Endothelial cell of umbilical vein (primary cell): ENCODE measurements around the gene ASPM. TPM values are rescaled to one million over a fixed set of nuclear protein-coding genes. Genes with fewer than 3 reads are reported as not detected.

Experiments
- BruUV-seq: library from RNA; stranded (reverse); fragments of 400-500 nt; replicated peaks from 2 replicates; lab custom pipeline; 2021; lab: Mats Ljungman, UMichigan
- CTCF ChIA-PET: fragments of 300-600, 350-600 bp; sonication (Branson Sonifier 250); formaldehyde crosslinking; loops from one replicate; lab custom pipeline; 2021; ENCODE audit warnings: antibody characterized with exemption, inconsistent platforms; lab: Charles Lee
- POLR2A ChIA-PET: fragments of 300-600, 350-600 bp; sonication (Branson Sonifier 250); formaldehyde crosslinking; loops from one replicate; lab custom pipeline; 2021; ENCODE audit warnings: antibody characterized with exemption, inconsistent platforms; lab: Charles Lee
- DNase-seq: peaks from one replicate; pipeline ENCODE4 v3.0.0-alpha.2; 2011; ENCODE audit warnings: low read depth, low spot score
- FAIRE-seq: peaks from 2 replicates; lab custom pipeline; 2011; peaks lifted over from hg19 to GRCh38; lab: Jason Lieb, UNC
- H2AFZ ChIP-seq: 2 replicates; pipeline ENCODE4 v1.6.0; 2012; ENCODE audit warnings: low read depth, low read length, control low read depth, inconsistent platforms
- H3K27ac ChIP-seq: 2 replicates; pipeline ENCODE4 v1.5.1; 2011; ENCODE audit warnings: low read depth, mild to moderate bottlenecking, control low read depth, low read length, moderate library complexity; ENCODE audit not compliant: insufficient read depth
- H3K27me3 ChIP-seq, 2 experiments: 2 replicates each; pipeline versions ENCODE4 v1.6.0 to v1.6.1; 2011; ENCODE audit warnings: low read length in 2 of 2, mixed read lengths in 1 of 2; ENCODE audit not compliant: control insufficient read depth in 2 of 2, insufficient read depth in 2 of 2
- H3K36me3 ChIP-seq, 2 experiments: 2 replicates in 1 of 2; 3 replicates in 1 of 2; pipeline ENCODE4 v1.5.1; 2011; ENCODE audit warnings: low read length in 2 of 2, mild to moderate bottlenecking in 1 of 2, moderate library complexity in 1 of 2; ENCODE audit not compliant: control insufficient read depth in 2 of 2, insufficient read depth in 2 of 2; ENCODE audit errors: extremely low read depth in 1 of 2
- H3K4me1 ChIP-seq: 3 replicates; pipeline ENCODE4 v1.5.1; 2011; ENCODE audit warnings: mild to moderate bottlenecking, low read length; ENCODE audit not compliant: control insufficient read depth, insufficient read depth; ENCODE audit errors: extremely low read depth
- H3K4me2 ChIP-seq: 2 replicates; pipeline ENCODE4 v1.6.1; 2011; ENCODE audit warnings: low read length, control low read depth, mixed read lengths; ENCODE audit not compliant: insufficient read depth
- H3K4me3 ChIP-seq, 3 experiments: fragments of 200-600 bp in 1 of 3; sonication (generic), shearing (Covaris generic) in 1 of 3; replicated peaks in 1 of 3; 2 replicates each; pipeline ENCODE4 v1.5.1; 2011 to 2016; ENCODE audit warnings: control low read depth in 3 of 3, low read length in 3 of 3, mild to moderate bottlenecking in 2 of 3, inconsistent platforms in 1 of 3, low read depth in 1 of 3, moderate library complexity in 1 of 3; ENCODE audit not compliant: insufficient read depth in 1 of 3
- H3K79me2 ChIP-seq: 2 replicates; pipeline ENCODE4 v1.6.0; 2012; ENCODE audit warnings: low read length, inconsistent platforms; ENCODE audit not compliant: control insufficient read depth, insufficient read depth
- H3K9ac ChIP-seq: replicated peaks from 2 replicates; pipeline ENCODE3; 2011; ENCODE audit warnings: low read length, control low read depth; ENCODE audit not compliant: insufficient read depth; ENCODE audit errors: extremely low read depth
- H3K9me1 ChIP-seq: replicated peaks from 3 replicates; pipeline ENCODE4 v1.6.0; 2011; ENCODE audit warnings: mild to moderate bottlenecking, low read length; ENCODE audit not compliant: control insufficient read depth, insufficient read depth; ENCODE audit errors: extremely low read depth
- H3K9me3 ChIP-seq: replicated peaks from 2 replicates; pipeline ENCODE4 v1.5.1; 2012; ENCODE audit warnings: low read length, inconsistent platforms; ENCODE audit not compliant: control insufficient read depth, insufficient read depth
- H4K20me1 ChIP-seq: replicated peaks from 2 replicates; pipeline ENCODE3; 2011; ENCODE audit warnings: mild to moderate bottlenecking, low read length; ENCODE audit not compliant: control insufficient read depth, insufficient read depth; ENCODE audit errors: extremely low read depth
- CTCF ChIP-seq, 2 donors: IDR thresholded peaks; 1 replicate in 1 of 2; 2 replicates in 1 of 2; pipeline ENCODE4 v1.5.1; 2011; ENCODE audit warnings: low read length in 2 of 2, mild to moderate bottlenecking in 2 of 2, moderate library complexity in 2 of 2, control low read depth in 1 of 2, inconsistent platforms in 1 of 2, low read depth in 1 of 2; ENCODE audit not compliant: insufficient read depth in 1 of 2; ENCODE audit errors: extremely low read depth in 1 of 2
- EZH2 ChIP-seq: IDR thresholded peaks from 2 replicates; pipeline ENCODE4 v1.6.1; 2012; ENCODE audit warnings: borderline replicate concordance, low read depth, mild to moderate bottlenecking, moderate library complexity, low read length, inconsistent platforms; ENCODE audit not compliant: severe bottlenecking
- FOS ChIP-seq: IDR thresholded peaks from 2 replicates; pipeline ENCODE4 v1.6.1; 2011; ENCODE audit warnings: mild to moderate bottlenecking, low read length, moderate library complexity, borderline replicate concordance; ENCODE audit not compliant: insufficient read depth
- GATA2 ChIP-seq: IDR thresholded peaks from 2 replicates; pipeline ENCODE4 v1.7.0; 2011; ENCODE audit warnings: low read depth, mild to moderate bottlenecking, moderate library complexity, mixed read lengths, low read length; ENCODE audit not compliant: insufficient read length, insufficient read depth
- JUN ChIP-seq: IDR thresholded peaks from 2 replicates; pipeline ENCODE4 v1.6.1; 2011; ENCODE audit warnings: borderline replicate concordance, low read depth; ENCODE audit not compliant: insufficient read length, insufficient read depth
- MYC ChIP-seq: IDR thresholded peaks from one replicate; pipeline ENCODE4 v1.6.1; 2011; ENCODE audit warnings: mild to moderate bottlenecking, low read depth, low read length
- POLR2A ChIP-seq: IDR thresholded peaks from 2 replicates; pipeline ENCODE4 v1.6.1; 2012; ENCODE audit warnings: low read depth, mild to moderate bottlenecking, control low read depth, low read length
- POLR2AphosphoS5 ChIP-seq: IDR thresholded peaks from 2 replicates; pipeline ENCODE4 v1.6.1; 2012; ENCODE audit warnings: low read depth, mild to moderate bottlenecking, control low read depth, low read length, moderate library complexity; ENCODE audit not compliant: insufficient read depth
- dilution Hi-C: fragments of 300-500 bp; cut with MboI; formaldehyde crosslinking; loops from one replicate; pipeline ENCODE4 v1.15.0; 2019; ENCODE audit warnings: low sequenced_read_pairs; ENCODE audit not compliant: extremely low pct_ligation_motif_present
- intact Hi-C: fragments of 100-400 bp; cut with micrococcal nuclease; formaldehyde crosslinking; loops from one replicate; pipeline ENCODE4 v1.10.0; 2022
- polyA plus RNA-seq, 4 experiments: library from polyadenylated mRNA; depleted of rRNA in 3 of 4; stranded (reverse) in 3 of 4; unstranded in 1 of 4; fragments of >200 nt; gene quantifications; 2 replicates each; pipeline versions ENCODE4 v1.2.1 to v1.2.3, GENCODE V29; 2011 to 2012; ENCODE audit warnings: missing spikeins in 1 of 4
- total RNA-seq: library from RNA; stranded (reverse); gene quantifications from 2 replicates; pipeline ENCODE4 v1.2.3, GENCODE V29; 2021
- TF ChIP-seq, protein P1 (sequence below): IDR thresholded peaks from 2 replicates; pipeline ENCODE4 v1.6.1; 2011; ENCODE audit not compliant: insufficient read depth, insufficient read length

Gene ASPM
- total and polyA plus RNA-seq, 2 donors (not counting 3 experiments of a cell fraction or from before 2014, with no cell fraction given) = 5.3 to 55.1 TPM

GRCh38 chr1:197182716-197183115 lies 36.2 kb upstream of the ASPM start:
- intact Hi-C loops = no loop called here
- Histone ChIP-seq H3K79me2 (no peaks in the 10 kb centered on the region), H3K27ac (no peak overlapping the region), H3K27me3 (no peaks in the 10 kb centered on the region), H3K9me1 (no peaks in the 10 kb centered on the region), H3K4me2 (no peak overlapping the region), H3K36me3 (peaks cover under 1 to 3% of the 10 kb centered on the region in 2 experiments), H3K4me1 (peaks cover 6% of the 10 kb centered on the region), H3K4me3 (no peak overlapping the region), H4K20me1 (no peaks in the 10 kb centered on the region), H2AFZ (no peak overlapping the region), H3K9me3 (no peaks in the 10 kb centered on the region), H3K9ac (no peak overlapping the region)
- no peak for TF ChIP-seq EZH2
- TF ChIP-seq JUN = no peak
- TF ChIP-seq, protein P1, sequence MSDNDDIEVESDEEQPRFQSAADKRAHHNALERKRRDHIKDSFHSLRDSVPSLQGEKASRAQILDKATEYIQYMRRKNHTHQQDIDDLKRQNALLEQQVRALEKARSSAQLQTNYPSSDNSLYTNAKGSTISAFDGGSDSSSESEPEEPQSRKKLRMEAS = no peak
- no peak for TF ChIP-seq POLR2AphosphoS5
- no peak for TF ChIP-seq POLR2A
- TF ChIP-seq MYC = no peak
- no peak for TF ChIP-seq FOS
- TF ChIP-seq GATA2 = no peak
- TF ChIP-seq CTCF (IDR thresholded peaks at IDR 0.05; ENCODE audit: extremely low read depth in 1 of 2, insufficient read depth in 1 of 2, low read depth in 1 of 2, low read length in 2 of 2) = no peak
- POLR2A ChIA-PET = no interaction called here
- CTCF ChIA-PET = interaction anchor here (1.4 to 1.5 kb wide), 2 partner anchors 153 to 174 kb away, joined by 4 to 7 read pairs; no protein-coding TSS in a partner anchor
- BruUV-seq = no TSS peak
- no peak for DNase-seq
- no peak for FAIRE-seq
- dilution Hi-C loops = no loop called here
